ENCODE data around the gene LRP1-AS.

Gene LRP1-AS

GRCh38 chr12:57179331-57180086 is 32.1 kb upstream of the LRP1-AS start:
- no peak for DNase-seq

- DNase-seq = no peak
Measured at GRCh38 chr12:57178213-57178612, 30.8 kb upstream of the LRP1-AS start.

- no peak for DNase-seq
Measured at GRCh38 chr12:57177354-57177753, 29.9 kb upstream of the LRP1-AS start.

- no peak for DNase-seq
Measured at GRCh38 chr12:57176846-57177245, 29.4 kb upstream of the LRP1-AS start.

GRCh38 chr12:57176139-57176477 is 28.7 kb upstream of the LRP1-AS start:
- no peak for DNase-seq

GRCh38 chr12:57175428-57176138 is 28.2 kb upstream of the LRP1-AS start:
- no peak for DNase-seq

- DNase-seq = no peak
Measured at GRCh38 chr12:57173683-57174082, 26.3 kb upstream of the LRP1-AS start.

GRCh38 chr12:57173089-57173488 is 25.7 kb upstream of the LRP1-AS start:
- DNase-seq = no peak

GRCh38 chr12:57171668-57172067 is 24.2 kb upstream of the LRP1-AS start:
- DNase-seq = no peak

GRCh38 chr12:57170927-57171326 is 23.5 kb upstream of the LRP1-AS start:
- no peak for DNase-seq

GRCh38 chr12:57170408-57170807 is 23.0 kb upstream of the LRP1-AS start:
- DNase-seq = no peak

GRCh38 chr12:57169969-57170368 is 22.6 kb upstream of the LRP1-AS start:
- no peak for DNase-seq

- DNase-seq = no peak
Measured at GRCh38 chr12:57169046-57169795, 21.8 kb upstream of the LRP1-AS start.

GRCh38 chr12:57168058-57168457 is 20.6 kb upstream of the LRP1-AS start:
- no peak for DNase-seq

- no peak for DNase-seq
Measured at GRCh38 chr12:57166971-57167371, 19.6 kb upstream of the LRP1-AS start.

GRCh38 chr12:57165741-57166140 is 18.3 kb upstream of the LRP1-AS start:
- DNase-seq = no peak

- DNase-seq = no peak
Measured at GRCh38 chr12:57164966-57165625, 17.7 kb upstream of the LRP1-AS start.

- DNase-seq = no peak
Measured at GRCh38 chr12:57164454-57164853, 17.0 kb upstream of the LRP1-AS start.

GRCh38 chr12:57162553-57163125 is 15.2 kb upstream of the LRP1-AS start:
- DNase-seq = peak; percentile 9

- DNase-seq = no peak
Measured at GRCh38 chr12:57161491-57161890, 14.1 kb upstream of the LRP1-AS start.

- DNase-seq = no peak
Measured at GRCh38 chr12:57160741-57161140, 13.3 kb upstream of the LRP1-AS start.

GRCh38 chr12:57160040-57160439 is 12.6 kb upstream of the LRP1-AS start:
- no peak for DNase-seq

- DNase-seq = no peak
Measured at GRCh38 chr12:57159311-57159710, 11.9 kb upstream of the LRP1-AS start.
